H54 (cell line): ENCODE data around the gene PSAP.
A peak's percentile ranks its signal among the peaks of the same experiment; 100 is the strongest.
"Not testable (repeated sequence)": the region's sequence is repeated elsewhere in the genome, so short reads cannot be mapped to it uniquely, and the experiment has no call there.

Experiments
- DNase-seq: peaks from one replicate; pipeline ENCODE4 v3.0.0; 2011; ENCODE audit warnings: low spot score, mixed read lengths; ENCODE audit not compliant: insufficient read length
- FAIRE-seq: peaks from 3 replicates; lab custom pipeline; 2011; peaks lifted over from hg19 to GRCh38; lab: Jason Lieb, UNC
- POLR2A ChIP-seq: IDR thresholded peaks from 2 replicates; pipeline ENCODE4 v1.6.1; 2011; ENCODE audit warnings: low read depth, mild to moderate bottlenecking, low read length

PSAP gene

DNA sequence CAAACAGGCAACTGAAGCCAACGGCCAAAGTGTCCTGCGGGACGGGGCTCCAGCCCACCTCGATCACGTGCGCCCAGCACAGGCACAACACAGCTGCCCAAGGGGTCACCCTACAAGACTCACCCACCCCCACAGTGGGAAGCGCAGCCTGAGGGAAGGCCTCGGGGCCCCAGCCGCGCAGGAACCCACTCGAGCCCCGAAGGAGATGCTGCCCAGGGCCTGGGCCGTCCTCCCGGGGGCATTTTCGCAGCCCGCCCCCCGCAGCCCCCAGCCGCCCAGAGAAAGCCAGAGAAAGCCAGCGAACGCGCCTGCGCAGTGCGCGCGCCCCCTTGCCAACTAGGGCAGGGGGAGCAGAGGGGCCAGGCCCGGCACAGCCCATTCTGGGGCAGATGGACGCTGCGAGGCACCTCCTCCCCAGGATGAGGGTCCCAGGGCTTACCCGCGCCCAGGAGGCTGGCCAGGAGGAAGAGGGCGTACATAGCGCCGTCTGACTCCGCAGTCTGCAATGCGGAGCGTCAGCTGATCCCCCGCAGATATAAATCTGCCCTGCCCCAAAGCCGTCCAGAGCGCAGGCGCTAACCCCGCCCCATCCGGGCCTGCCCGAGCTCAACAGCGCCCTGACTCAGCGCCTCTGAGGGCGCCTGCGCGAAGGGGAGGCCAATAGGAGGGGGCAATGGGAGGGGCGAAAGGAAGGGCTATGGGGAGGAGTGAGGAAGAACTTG is at the start of gene PSAP:
Gene PSAP (minus strand): TSS at position 509 of the 722 bp plus-strand sequence. CDS start 30 bp downstream, at position 479.
- peak; percentile 99 for TF ChIP-seq POLR2A
- FAIRE-seq (peak; percentile 95), DNase-seq (peak; percentile 97)

DNA sequence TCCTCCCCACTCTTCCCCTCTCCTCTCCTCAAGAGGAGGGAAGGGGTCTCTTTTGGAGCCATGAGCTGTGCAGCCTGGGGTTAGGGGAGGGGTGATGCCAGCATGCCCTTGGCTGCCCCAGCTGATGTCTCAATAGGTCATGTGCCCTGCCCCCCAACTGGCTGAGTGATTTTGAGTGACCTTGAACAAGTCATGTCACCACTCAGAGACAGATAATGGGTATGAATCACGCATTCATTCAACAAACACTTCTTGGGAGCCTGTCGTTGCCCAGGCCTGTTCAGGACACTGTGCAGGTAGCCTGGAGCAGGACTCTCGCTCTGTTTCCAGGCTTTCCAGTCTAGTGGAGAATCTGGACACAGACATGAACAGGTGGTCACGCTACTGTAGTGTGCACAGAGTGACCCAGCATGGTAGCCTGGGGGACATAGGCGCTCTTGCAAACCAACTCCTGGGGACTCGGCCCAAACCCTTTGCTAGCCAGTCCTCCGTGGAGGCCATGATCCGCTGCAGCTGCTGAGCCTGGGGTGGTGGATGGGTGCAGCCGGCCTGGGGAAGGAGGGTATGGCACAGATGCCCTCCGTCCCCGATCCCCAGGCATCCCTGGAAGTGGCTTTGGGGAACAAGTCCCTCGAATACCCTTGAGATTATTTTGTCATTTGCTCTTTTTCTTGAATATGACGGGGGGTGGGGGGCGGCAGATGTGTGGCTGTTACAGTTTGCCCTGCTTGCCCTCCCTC is 49.6 kb upstream of the PSAP start:
- no peak for FAIRE-seq
- no peak for TF ChIP-seq POLR2A
- DNase-seq, result no peak

DNA sequence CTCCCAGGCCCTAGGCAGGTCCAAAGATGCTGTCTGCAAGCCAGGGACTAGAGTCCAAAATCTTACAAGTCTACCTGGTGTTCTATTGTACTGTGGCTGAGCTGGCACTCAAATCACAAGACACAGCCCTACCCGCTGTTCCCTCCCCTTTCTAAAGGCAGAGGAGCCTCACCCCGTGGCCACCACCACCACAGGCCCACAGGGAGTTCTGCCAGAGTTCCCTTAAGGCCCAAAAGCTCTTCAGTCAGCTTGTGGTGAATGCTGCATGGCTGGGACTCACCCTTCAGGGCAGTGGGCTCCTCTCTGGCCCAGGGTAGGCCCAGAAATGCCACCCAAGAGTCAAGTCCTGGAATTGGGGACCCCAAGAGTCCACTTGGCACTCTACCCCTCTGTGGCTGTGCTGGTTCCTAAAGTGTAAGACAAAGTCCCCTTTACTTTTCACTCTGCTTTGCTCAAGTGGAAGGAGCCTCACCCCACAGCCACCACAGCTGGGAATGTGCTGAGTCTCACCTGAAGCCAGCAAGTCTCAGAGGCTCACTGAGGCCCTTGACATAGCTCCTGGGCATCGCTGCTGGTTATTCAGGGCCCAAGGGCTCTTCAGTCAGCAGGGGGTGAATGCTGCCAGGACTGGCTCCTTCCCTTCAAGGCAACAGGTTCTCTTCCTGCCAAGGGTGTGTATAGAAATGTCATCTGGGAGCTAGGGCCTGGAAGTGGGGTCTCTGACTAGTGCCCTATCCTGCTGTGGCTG is 48.8 kb upstream of the PSAP start:
- DNase-seq (no peak), FAIRE-seq (no peak)
- TF ChIP-seq POLR2A, result no peak

DNA sequence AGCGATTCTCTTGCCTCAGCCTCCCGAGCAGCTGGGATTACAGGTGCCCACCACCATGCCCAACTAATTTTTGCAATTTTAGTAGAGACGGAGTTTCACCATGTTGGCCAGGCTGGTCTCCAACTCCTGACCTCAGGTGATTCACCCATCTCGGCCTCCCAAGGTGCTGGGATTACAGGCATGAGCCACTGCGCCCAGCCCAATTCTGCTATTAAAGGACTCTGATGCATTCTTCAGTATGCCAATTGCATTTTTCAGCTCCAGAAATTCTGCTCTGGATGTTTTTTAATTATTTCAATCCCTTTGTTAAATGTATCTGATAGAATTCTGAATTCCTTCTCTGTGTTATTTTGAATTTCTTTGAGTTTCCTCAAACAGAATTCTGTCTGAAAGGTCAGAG is 47.3 kb upstream of the PSAP start:
- DNase-seq, FAIRE-seq: not testable (repeated sequence)

DNA sequence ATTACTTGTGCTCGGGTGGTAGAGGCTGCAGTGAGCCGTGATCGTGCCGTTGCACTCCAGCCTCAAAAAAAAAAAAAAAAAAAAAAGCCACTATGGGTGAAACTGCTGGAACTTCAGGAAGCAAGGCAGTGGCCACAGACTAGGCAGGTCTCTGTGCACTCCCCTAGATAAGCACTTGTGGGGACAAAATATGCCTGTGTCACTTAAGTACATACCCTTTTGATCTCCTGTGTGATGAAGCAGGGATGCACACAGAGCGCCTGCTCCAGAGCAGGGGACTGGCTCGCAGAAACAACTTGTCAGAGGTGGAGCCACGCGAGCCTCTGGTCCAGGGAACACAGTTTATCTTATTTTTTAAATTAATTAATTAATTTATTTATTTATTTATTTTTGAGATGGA is 42.9 kb upstream of the PSAP start:
- TF ChIP-seq POLR2A, result no peak
- no peak for DNase-seq
- no peak for FAIRE-seq

DNA sequence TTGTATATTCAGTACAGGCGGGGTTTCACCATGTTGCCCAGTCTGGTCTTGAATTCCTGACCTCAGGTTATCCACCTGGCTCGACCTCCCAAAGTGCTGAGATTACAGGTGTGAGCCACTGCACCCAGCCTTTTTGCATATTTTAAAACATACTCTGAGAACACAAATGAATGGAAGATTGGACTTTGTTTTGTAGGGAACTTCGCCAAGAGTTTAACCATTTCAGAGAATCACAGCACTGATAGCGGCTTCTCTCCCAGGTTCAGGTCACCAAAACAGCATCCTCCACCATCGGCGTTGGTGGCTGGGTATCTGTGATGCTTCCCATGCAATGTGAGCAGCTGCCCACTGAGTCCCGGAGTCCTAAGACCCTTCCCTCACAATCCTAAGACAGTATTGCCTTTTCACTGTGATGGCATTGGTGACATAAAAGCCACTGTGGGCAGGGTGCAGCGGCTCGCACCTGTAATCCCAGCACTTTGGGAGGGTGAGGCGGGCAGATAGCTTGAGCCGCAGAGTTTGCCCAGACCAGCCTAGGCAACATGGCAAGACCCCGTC is 42.3 kb upstream of the PSAP start:
- no peak for TF ChIP-seq POLR2A

DNA sequence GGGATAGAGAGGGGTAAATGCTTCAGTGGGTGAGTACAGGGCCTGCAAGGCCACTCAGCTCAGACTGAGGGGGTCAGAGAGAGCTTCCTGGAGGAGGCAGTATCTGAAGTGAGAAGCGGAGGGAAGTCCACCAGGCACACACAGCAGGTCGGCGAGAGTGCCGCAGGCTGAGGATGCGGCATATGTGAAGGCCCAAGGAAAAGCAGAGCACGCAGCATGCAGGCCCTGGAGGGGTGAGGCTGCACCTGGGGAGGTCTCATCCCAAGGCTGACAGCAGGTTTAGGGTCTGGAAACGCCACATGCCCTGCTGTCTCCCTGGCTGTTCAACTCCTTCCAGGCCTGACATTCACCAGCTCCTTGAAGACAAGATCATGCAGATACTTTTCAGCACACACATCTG is 40.4 kb upstream of the PSAP start:
- DNase-seq, result no peak
- TF ChIP-seq POLR2A, result no peak
- no peak for FAIRE-seq

More for the DNA sequence above, 42.3 kb upstream of the PSAP start:
- DNase-seq (no peak), FAIRE-seq (no peak)

DNA sequence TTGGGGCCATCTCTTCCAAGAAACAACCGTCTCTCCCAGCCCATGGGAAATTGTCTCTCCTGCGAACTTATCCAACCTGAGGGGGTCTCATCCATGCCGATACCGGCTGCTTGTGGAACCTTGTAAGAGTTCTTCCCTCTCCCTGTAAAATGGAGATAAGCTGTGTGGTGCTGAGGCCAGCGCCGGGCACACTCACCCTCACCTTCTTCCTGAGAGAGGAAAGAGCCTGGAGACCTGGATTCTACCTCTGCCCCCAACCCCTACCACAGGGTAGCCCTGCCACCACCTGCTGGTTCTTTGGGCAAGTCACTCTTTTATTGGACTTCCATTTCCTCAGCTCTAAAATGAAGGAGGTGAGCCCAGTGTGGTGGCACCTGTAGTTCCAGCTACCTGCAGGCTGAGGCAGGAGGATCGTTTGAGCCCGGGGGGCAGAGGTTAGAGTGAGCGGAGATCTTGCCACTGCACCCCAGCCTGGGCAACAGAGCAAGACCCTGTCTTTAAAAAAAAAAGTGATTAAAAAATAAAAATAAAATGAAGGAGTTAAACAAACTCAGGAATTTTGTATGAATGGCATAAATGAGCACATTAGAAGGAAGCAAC is 38.4 kb upstream of the PSAP start:
- no peak for TF ChIP-seq POLR2A
- no peak for DNase-seq
- no peak for FAIRE-seq

DNA sequence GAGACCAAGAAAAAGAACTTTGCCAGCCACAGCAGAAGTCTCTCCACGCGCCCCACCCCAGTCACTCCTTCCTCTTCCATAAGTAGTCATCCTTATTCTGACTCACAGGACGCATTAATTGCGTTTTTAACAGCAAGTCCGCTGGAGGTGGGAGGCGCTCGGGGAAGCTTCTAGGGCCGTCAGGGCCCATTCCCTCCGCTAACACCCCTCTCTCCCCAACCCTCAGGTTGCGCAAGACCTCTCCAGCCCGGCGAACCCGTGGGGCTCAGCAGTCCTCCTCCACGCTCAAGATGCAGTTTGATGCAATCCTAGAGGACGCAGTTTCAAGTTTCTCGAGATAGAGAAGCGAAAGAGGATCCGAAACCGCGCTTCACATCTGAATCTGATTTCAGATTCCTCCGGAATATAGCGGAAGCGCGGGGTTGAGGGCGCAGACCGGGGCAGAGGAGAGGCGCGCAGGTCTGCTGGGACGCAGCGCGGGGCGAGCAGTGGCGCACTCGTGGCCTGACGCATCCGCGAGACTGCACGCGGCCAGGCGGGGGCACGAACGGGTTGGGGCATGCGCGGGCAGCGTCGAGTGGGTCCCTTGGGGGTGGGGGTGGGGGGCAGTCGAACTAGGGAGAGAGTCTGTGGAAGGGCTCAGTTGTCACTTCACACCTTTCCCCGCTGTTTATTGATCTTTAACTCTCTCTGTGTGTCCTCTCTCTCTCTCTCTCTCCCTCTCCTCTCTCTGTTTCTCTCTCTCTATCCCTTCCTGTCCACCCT is 37.8 kb upstream of the PSAP start:
- TF ChIP-seq POLR2A, result peak; percentile 55
- DNase-seq, result peak; percentile 75
- FAIRE-seq, result no peak

DNA sequence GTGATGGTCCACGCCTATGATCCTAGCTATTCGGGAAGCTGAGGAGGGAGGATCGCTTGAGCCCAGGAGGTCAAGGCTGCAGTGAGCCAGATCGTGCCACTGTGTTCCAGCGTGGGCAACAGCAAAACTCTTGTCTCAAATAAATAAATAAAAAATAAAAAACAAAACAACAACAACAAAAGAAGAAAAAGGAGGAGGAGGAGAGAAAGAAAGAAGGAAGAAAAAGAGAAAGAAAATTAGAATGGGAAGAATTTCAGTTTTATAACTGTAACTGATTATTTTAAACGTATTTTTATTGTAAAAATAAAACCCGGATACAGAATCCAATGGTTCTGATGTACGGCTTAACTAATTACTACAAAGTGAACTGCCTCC is 37.2 kb upstream of the PSAP start:
- DNase-seq (no peak), FAIRE-seq (no peak)
- no peak for TF ChIP-seq POLR2A

DNA sequence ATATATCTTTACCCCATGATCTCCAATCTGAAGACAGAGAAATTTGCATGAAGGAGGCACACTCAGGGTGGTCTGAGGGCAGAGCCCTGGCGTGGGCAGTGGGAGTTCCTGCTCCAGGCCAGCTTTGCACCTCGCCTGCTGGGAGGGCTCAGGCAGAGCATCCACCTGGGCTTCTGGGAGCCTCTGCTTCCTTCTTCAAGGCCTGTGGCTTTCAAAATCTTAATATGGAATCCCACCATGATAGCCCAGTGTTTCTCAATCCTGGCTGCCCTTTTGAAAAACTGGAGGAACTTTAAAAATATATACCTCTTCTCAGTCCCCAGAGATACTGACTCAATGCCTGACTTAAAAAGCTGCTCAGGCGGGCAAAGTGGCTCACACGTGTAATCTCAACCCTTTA is 36.7 kb upstream of the PSAP start:
- TF ChIP-seq POLR2A, result no peak
- no peak for FAIRE-seq
- no peak for DNase-seq

DNA sequence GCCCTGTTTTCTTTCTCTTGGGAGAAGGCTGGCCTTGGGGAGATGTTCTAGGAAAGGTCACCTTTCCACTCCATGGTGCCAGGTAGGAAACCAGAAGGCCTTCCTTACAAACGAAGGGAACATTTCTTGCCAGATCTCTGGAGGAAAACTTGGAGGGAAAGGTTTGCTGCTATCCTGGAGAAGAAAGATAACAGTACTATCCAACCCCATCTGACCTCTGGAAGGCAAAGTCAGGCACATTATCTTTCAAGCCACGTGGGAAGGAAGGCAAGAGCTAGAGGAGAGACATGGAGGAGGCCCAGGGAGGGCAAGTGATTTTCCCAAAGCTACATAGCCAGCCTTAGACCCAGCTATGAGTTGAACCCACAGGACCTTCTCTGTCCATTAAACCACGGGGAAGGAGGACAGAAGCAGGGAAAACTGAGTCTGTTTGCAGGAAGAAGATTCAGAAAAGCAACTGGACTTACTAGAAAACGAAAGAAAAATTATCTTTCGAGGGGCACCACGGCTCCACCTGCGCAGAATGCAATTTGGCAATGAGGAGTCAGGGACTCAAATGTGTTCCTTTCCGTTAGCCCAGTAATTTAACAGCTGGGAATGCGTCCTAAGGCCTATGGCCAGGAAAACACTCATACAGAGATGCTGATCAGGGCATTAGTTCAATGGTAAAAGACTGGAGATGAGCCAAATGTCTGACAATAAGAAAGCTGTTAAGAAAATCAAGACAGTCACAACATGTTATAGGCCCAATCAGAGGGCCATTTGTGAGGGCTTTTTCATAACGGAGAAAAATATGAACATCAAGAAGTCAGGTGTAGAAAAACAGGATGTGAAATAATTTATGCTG is 32.0 kb upstream of the PSAP start:
- TF ChIP-seq POLR2A, result no peak
- FAIRE-seq (no peak), DNase-seq (no peak)
